A204.1 (cell line): Measurements from ENCODE around the gene DAB2.
A peak's percentile ranks its signal among the peaks of the same experiment; 100 is the strongest.

Source experiments
- FAIRE-seq: peaks from 2 replicates; lab custom pipeline; 2012; peaks lifted over from hg19 to GRCh38; lab: Jason Lieb, UNC

DAB2 gene

DNA sequence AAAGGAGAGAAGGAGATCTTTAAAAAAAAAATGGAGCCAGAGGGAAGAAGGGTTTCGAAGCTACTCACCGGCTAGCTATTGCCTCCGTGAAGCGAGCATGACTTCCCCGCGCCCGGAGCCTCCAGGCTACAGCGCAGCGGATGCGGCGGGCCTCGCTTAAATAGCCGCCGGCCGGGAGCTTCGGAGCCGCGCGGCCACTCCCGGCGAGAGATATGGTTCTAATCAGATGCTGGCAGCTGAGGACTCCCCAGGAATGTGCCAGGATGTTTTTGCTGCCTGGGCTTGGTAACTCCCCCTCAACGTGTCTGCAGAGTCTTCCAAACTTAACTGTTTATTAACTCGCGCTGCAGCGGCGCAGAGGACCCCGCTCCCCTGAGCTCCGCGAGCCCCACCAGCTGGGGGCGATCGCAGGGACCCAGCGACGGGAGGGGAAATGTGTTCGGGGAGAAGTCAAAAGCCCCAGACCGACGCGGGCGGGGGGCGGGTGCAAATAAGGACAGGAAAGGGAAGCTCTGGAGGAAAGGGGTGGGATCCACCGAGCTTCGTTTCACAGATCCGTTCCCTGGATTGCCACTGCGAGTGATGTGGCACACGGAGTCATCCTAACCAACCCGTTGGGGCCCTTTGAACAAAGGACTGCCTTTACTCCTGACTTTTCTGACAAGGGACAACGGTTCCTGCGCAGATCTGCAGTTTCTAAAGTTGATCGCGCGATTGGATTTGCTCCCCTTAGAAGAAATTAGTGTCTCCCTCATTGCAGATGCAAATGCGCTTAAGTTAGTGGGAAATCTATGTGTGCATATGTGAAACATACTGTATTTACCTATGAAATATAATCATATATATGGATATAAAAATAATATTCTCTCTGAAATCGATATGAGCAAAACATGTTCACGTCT is at the start of gene DAB2:
Gene DAB2 (minus strand): TSS at position 245 of the 902 bp plus-strand sequence. CDS start 30,660 bp downstream, outside the sequence.
- peak; percentile 97 for FAIRE-seq

DNA sequence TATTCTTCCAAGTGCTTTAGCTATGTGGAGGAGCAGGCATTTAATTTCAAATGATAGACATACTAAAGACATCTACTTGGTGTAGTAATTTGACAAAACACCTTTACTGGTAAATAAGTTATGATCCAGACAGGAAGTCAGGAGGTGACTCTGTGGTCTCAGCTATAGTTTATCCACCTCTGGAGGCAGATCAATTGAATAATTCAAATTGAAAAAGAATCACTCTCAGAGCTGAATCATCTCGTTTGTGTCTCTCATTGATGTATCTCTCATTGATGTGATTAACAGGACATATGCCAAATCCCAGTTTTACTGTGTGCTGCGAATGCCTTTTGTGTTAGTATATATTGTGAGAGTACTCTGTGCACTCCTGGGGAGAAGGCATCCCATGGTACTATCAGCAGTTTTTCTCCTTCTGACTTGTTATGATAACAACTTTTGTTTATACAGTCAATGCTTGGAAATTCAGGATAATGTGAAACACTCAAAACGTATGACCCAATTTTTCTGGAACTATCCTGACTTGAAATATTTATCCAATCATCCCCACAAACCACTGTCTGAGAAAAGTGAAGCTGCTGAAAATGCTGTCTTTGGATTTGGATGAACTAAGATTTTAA is 48.5 kb upstream of the DAB2 start:
- FAIRE-seq = no peak

DNA sequence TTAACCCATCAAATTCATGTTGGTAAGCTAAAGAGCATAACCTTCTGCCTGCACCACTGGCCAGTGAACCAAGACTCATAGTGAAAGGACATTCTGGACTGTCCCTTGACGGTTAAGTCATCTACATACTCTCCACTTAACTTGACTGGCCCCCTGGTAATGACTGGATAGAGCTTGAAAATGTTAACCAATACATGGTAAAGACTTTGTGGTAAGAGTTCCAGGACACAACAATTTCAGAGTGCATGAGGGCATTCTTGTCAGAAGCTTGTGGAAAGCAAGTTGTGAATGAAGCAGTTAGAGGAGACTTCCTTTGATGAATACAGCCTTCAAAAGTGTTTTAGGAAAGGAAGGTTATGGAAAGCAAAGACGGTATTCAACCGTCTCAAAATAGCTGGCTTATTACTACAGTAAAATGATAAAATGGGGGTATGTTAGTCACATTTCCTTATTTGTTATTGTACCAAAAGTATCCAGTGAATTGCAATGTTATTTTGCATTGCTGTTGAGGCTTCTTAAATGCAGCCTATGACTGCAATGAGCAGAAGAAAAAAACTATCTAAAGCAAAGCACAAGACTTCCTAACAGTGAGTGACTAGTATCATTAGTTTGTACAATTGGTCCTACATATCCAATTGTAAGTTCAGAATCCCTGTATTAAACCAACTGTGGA is 47.2 kb upstream of the DAB2 start:
- FAIRE-seq = no peak

DNA sequence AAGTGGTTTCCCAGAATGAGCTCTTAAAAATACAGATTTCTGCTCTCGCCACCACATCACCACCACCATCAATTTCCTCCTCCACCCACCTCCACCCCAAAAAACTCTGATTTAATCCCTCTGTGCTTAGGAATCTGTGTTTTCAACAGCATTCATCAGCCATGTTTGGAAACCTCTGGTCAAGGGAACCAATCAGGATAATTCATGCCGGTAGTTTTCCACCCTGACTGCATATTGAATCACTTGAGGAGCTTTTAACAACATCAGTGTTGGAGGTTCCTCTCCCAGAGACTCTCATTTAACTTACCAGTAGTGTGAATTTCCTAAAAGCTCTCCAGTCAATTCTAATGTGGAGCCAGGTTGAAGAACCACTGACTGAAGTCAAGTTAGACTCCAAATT is 46.0 kb upstream of the DAB2 start:
- no peak for FAIRE-seq

DNA sequence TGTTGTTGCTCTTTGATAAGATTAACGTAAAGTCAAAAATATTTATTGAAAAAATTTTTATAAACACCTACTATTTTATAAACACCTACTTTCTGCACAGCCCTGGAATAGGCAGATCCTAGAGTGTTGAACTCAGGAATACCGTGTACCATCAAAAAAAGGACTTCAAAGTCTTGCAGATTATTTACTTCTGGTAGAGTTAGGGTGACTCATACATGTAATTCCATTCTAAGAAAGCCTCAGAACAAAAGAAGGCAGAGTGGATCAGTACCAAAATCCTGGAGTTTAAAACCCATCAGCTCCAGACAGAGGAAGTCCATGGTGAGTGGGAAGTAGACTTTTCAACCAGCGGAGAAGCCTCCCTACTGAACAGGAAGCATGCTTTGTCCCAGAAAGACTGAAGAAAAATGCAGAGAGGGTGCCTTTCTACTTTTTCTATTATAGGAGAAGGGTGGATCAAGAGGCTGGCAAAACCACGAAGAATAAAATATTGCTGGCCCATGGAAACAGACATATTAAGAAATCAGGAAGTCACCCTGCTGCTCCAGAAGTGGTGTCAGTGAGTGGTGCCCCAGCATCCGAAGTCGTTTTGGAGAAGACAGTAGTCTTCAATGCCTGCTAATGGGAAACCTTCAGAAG is 45.1 kb upstream of the DAB2 start:
- no peak for FAIRE-seq

DNA sequence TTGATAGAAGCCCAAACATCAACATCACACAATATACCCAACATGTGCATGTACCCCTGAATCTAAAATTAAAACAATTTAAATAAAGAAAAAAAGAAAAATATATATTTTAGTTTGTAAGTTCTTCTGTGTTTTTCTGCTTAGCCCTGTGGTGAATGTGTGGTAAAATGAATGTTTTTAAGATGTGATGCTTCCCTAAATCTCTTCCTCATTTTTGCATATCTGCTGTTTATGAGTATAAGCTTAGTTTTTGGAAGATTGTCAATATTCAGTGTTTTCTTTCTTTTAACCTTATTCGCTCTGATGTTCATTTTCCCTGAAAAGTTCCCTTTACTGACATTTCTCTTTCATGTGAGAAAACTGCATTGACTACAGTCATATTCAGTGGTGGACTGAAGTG is 44.4 kb upstream of the DAB2 start:
- FAIRE-seq = no peak

DNA sequence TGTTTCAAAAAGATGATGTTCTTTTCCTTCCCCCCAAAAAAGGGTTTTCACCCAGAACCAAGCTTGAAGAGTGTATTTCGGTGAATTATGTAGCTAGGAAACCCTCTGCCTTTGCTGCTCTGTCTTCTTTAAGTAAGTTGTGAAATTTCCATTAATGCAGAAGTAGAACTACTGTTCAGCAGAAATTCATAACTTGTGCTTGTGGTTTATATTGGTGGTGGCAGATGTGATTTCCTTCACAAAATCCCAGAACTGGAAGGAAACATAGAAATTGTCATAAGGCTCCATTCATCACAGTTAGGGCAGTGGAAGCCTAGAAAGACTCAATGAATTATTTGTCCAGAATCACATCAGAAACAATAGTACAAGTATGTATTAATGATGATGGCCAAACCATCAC is 42.1 kb upstream of the DAB2 start:
- FAIRE-seq = no peak

DNA sequence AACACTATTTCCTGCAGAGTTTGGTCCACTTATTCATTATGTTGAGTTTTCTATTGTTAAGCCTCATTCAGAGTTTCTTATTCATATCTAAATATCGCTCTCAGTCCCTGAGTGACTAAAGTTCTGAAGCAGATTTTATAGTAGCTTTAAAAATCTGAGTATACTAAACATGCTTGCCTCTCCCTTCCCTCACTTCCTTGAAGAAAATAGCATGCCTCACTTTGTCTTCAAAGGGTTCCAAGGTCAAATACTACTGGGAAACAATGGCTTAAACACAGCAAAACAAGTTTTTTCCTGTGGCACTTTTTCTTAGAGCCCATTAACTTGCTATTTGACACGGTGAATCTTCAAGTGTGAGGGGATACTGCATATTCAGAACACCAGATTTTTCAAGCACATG is 41.1 kb upstream of the DAB2 start:
- FAIRE-seq = no peak

DNA sequence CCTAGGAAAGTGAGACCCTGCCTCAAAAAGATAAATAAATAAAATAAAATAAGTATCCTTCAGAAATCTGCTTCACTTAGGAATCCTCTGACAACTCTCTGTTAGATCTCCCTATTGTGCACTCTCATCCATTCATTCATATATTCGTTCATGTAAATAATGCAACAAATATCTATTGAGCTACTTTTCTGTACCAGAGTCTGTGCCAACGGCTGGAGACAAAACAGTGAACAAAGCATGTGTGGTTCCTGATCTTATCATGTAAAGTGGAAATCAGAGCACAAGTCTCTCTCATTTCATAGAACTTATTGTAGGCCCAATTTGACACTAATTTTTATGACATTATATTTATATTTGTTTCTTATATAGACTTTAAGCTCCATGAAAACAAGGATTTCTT is 40.3 kb upstream of the DAB2 start:
- FAIRE-seq = no peak

DNA sequence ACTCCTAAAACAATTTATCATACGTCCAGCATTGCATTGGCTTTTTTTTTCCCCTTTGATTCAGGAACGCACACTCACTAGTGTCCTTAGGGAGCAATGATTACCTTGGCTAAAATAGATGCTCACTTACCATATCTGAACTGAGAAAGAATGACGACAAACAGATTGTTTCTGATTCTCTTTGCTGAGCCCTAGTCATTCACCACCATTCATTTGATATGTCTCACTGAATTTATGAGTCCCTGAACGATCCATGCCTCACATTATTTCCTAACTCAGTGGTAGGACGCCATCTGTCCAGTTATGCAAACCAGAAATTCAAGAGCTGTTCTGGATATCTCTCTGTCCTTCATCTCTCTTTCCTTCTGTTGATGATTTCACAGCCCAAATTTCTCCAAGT is 39.3 kb upstream of the DAB2 start:
- no peak for FAIRE-seq

DNA sequence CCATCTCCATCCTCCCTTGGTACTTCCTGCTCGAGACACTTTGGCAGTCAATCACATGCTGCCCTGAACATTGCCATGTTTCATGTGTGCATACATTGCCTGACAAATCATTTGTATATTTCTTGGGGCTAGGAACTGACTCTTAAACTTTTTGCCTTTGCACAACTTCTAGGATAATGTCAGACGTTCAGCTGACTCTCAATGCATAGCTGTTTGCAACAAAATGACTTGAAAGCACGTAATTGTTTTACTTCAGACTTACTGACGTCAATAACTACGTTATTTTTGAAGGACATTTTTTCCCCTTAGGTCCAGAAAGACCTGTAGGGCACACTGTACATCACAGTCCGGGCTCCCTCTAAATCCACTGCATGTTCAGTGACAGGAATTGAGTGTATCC is 37.4 kb upstream of the DAB2 start:
- no peak for FAIRE-seq

DNA sequence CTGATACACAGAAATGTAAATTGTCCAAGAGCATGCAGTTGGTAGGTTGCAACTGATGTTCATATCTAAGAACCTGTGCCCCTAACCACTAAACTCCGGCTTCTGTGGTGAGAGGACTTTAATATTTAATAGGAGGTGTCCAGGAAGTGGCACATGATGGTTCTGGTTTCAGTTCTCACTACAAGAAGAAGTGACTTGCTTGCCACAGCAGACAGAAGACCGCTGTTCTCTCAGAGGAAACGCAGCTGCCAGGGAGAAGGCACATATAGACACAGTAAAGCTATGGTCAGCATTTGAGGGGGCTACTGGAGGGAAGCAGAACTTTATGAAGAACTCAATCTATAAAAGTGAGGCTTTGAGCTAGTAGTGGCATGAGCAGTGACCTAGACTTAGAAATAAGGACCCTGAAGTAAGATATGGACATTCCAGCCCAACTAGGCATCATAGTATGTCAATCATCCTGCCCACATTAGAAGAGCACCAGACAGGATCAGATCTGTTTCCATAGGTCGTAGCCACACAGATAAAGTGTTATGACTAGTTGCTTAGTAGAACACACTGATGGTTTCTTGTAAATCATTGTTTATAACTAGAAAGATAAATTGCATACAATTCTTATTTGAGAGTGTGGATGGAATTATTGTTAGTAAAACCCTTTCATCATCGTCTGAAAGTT is 36.4 kb upstream of the DAB2 start:
- FAIRE-seq = no peak

DNA sequence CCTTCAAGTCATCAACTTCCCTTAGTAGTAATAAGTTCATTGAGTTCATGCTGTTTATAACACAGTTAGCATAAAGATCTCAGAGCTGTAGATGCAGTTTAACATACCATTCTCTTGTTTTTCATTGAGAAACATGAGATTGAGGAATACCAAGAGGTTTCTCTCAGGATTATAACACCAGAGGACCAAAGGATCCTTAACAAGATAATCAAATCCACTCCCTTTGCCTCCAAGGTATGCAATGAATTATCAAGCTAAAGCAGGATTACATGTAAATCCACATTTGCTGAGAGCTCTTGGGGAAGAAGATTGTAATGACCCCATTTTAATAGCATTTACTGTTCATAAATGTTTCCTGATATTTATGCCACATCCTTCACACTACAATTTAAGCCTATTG is 35.1 kb upstream of the DAB2 start:
- no peak for FAIRE-seq

DNA sequence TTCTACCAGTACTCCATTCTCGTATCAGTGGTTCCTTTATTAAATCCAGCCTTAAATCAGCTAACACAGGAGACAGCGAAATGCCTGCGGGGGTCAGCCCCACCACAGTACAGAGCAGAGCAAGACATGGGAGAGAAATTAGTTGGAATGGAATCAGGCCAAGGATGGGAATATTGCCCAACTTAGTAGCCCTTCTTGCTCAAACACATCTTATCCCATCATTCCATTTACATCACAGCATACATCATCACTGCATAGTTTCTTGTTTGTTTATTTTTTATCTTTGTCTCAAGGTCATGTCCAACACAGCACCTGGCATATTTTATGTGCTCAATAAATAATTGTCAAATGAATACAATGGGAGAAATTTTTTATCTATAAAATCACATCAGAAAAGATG is 34.3 kb upstream of the DAB2 start:
- FAIRE-seq = no peak

DNA sequence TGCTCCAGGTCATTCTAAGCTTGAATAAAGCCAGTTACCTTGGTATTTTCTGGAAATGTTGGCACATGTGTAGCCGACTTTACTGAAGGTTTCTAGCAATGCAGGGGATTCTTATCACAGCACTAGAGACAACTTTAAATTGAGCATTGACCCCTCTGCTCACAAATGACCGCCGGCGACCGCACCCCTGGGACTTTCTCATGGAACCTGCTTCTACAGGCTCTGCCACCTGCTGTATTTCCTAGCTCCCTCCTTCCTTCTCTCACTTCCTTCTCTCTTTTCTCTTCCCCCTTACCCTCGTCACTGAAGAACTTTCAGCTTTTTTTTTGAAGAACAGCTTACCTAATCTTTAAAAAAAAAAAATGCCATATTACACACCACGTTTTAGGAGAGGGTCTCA is 30.9 kb upstream of the DAB2 start:
- no peak for FAIRE-seq

DNA sequence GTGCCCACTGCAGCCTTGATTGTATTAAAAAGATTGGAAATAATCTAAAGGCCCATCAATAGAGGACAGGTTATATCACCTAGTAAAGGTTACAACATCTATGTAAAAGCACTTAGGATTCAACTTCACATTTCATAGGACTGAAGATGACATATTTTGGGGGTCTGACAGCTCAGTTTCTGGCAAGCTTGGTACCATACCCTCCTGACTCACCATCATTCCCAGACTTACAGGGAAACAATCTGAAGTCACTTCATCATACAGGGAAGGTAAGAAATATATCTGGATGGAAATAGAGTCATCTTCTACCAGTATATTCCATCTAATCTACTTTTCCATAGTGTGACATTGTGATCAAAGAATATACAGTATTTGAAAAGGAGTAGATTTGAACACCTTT is 28.8 kb upstream of the DAB2 start:
- FAIRE-seq = no peak

DNA sequence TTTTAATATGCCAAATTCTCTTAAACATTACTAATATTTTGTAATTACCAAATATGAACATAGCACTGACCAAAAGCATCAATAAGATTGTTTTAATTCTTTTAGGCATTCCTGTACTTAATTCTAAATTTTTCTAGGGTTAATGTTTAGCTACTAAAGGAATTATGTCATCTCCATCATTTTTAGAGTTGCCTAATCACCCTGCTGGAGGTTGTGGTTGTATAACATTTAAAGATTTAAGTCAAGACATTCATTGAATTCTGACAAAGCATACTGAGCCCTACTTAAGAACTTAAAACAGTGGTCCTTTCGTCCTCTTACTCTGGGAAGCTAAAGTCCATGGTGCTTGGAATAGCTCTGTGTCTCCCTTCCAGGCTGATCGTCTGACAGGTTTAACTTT is 28.1 kb upstream of the DAB2 start:
- FAIRE-seq = no peak

DNA sequence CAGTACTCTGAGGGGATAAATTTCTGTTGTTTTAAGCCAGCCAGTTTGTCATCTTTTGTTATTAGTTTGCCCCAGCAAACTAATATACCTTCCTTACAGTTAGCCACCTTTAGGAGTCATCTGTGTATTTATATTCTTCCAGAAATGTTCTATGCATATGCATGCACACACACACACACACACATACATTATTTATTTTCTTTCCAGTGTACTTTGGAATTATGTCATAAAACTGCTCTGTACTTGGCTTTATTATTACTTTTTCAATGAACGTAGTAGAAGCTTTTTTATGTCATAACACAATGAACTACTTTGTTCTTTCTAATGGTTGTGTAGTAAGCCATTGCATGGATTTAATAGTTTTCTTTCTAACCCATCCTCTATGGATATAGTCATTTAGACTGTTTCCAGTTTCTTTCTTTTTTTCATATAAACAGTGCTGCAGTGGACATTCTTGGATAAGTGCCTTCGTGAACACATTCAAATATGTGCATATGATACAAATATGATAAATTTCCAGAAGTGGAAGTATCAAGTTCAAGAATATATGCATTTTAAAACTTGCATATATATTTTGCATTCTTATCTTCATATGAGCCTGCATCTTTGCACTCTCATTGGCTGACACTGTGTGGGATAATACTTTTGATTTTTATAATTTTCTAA is 26.6 kb upstream of the DAB2 start:
- no peak for FAIRE-seq

DNA sequence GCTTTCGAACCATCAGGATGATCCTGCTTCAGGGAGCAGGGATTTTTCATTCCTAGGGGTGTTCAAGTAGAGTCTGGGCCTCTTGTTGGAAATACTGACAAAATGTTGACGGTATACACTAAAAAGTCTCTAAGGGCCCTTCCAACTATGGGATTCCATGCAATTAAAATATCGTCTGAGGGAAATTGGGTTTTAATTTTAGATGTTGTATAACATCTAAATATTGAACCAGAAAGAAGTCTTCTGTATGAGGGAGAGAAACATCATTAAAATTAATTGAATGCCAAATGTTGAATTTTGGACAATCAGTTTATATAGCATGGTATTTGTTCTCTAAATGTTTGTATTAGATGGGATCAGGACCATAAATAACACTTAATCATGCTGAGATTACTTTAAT is 25.7 kb upstream of the DAB2 start:
- FAIRE-seq = no peak

DNA sequence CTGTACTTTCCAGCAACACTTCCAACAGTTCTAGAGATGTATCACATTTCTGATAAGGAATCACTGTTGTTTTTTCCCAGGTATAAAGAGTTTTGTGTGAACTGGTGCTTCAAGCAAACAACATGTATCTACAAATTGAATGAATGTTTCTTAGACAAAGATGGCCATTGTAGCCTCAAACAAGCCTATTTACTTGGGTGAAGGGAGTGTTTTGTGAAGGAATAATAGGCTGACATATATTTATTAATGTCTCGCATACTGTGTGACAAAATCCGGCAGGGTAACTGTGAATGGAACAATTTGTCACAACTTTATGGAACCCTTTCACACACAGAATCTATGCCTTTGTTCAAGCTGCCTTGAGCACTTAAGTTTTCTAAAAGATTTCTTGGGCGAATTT is 24.8 kb upstream of the DAB2 start:
- no peak for FAIRE-seq

DNA sequence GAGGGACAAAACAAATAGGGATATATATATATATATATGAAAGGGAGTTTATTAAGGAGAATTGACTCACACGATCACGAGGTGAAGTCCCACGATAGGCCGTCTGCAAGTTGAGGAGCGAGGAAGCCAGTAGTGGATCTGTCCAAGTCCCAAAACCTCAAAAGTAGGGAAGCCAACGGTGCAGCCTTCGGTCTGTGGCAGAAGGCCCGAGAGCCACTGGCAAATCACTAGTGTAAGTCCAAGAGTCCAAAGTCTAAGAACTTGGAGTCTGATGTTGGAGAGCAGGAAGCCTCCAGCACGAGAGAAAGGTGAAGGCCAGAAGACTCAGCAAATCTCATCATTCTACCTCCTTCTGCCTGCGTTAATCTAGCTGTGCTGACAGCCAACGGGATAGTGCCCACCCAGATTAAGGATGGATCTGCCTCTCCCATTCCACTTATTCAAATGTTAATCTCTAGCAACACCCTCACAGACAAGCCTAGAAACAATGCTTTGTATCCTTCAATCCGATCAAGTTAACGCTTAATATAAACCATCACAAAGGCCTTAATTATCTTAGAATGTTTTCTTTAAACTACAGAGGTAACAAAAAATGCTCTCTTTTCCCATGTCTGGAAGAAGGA is 23.8 kb upstream of the DAB2 start:
- no peak for FAIRE-seq
